HG03378 (cell line): ENCODE data around the gene KCNMA1.

Source experiments
- ATAC-seq: cut with Tn5 transposase; IDR thresholded peaks from one replicate; pipeline ENCODE4 v1.9.1; 2021; ENCODE audit warnings: mild to moderate bottlenecking, moderate library complexity; ENCODE audit not compliant: unreplicated experiment

Gene KCNMA1

DNA sequence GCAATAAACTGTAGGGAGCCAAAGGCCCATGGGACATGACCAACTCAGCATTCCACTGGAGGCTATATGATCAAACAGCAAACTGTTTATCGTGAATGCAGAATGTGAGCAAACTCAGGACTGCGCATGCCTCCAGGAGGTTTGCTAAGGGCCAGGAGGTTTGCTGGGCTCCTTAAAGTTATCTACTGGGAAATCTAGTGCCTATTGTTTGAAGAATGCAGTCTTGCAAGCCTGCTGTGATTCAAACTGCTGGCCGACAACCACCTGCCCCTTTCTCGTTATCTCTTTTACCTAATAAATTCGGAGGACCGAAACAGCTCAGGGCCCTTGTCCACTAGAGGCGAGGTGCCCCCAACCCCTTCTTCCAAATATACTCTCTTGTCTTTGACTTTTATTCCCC, 404.1 kb downstream of the KCNMA1 start:
- no peak for ATAC-seq

DNA sequence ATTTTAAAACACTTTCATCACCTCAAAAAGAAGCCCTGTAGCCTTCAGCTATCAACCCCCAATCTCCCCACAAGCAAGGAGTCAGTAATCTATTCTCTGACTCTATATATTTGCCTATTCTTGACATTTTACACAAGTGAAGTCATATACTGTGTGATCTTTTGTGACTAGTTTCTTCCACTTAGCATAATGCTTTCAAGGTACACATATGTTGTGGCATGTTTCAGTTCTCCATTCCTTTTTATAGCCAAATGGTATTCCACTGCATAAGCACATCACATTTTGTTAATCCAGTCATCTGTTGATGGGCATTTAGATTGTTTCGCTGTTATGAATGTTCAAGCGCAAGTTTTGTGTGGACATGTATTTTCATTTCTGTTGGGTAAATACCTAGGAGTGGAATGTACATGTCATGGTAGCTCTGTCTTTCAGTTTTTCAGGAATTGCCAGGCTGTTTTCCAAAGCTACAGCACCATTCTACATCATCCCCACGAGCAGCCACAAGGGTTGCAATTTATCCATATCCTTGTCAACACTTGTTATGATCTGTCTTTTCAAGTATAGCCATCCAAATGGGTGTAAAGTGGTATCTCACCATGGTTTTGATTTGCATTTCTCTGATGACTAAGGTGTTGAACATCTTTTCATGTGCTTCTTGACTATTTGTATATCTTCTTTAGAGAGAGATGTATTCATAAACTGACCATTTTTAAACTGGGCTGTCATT, 405.6 kb downstream of the KCNMA1 start:
- no peak for ATAC-seq

DNA sequence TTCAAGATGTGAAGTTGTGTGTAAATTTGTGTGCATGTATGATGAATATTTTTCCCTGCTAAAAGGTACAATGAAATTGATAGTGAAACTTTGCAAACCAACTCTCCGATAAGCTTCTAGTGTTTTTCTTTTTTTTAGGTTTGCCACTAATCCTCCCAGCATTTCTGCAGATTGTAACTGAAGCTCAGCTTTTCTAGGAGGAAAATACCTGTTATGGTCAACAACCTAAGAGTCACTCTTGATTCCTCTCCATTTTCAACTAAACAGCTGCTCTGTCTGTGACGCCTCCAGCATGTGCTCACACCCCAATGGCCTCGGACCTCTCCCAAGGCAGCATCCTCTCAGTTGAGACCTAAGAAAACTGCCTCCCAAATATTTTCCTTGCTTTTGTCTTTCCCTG, 406.2 kb downstream of the KCNMA1 start:
- no peak for ATAC-seq

DNA sequence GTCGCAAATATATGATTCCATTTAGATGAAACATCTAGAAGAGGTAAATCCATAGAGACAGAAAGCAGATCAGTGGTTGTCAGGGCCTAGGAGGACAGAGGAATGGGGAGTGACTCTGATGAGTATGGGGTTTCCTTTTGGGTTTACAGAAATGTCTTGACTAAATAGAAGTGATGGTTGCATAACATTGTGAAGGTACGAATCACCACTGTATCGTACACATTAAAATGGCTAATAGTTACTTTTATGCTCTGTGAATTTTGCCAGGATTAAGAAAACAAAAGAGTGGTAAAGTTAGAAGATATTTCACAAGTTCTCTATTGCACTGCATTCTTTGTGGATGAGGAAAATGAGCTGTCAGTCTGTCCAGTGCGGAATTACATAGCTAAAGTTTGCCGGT, 407.4 kb downstream of the KCNMA1 start:
- ATAC-seq: no peak

DNA sequence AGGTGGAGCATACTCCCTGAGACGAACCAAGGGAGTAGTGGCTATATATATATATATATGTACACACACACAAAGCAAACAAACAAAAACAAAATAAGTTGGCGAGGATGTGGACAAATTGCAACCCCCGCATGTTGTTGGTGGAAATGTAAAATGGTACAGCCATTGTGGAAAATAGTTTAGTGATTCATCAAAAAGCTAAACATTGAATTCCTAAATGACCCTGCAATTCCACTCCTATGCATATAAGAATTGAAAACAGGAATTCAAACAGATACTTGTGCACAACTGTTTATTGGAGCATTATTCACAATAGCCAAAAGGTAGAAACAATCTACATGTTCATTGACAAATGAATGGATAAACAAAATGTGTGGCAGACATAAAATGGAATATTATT, 407.9 kb downstream of the KCNMA1 start:
- no peak for ATAC-seq

DNA sequence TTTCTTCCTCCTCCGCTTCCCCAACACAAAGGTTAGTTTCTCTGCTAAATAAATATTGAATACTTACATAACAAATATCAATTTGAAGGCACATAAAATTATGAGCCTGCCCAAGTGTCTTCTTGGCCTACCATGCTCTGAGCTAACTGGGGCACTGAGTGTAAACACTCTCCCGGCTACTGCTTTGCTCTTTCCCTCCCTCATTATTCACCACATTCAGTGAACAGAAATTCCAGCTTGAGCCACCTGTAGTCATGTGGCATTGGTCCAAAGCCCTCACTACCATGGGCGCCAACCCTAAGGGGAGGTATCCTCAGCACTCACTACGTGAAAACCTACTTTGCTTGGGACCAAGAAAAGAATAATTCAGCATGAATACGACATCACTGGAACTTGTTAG, 409.0 kb downstream of the KCNMA1 start:
- no peak for ATAC-seq

DNA sequence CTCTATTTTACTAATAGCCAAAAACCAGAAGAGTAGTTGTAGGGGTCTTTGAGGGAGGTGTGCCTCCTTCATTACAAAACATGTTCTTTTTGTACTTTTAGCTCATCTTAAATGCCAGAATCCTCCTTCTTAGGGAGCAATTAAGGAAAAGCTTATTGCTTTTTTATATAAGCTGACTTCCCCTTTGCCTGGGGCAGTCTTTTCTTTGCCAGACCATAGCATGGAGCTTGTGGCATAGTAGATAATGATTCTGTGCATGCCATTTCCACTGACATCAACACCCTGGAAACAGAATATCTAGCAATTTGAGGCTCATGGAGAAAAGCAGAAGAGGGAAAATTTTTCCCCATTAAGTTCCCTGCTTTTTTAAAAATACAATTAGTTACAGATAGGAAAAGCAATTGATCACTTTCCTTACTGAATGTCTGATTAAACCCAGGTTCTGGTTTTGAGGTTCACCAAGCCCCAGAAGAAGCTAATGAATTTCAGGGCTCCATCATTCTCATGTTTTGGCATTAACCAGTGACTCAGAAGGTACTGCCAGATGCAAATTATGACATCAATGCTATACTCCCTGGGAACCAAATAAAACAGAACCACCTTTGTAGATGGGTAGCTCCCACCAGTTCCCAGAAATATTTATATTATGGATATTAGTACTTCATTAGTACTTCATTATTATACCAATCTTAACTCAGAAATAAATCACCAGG, 410.6 kb downstream of the KCNMA1 start:
- no peak for ATAC-seq

DNA sequence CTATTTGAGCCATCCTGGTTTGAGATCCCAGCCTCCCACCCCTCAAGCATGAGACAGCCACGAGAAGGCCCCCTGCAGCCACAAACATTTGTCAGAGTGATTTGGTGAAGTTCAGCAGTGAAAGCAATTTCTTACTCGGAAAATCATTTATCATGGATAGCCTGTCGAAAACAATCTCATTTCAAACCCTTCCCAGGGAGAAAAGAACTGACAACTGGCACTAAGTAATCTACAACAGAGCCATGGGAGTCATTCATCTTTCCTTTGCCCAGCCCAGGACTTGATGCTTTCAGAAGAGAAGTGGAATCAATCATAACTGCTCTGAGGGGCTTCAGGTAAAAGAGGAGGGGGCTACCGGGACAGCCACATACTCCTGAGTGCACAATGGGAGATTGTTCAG, 411.2 kb downstream of the KCNMA1 start:
- no peak for ATAC-seq

DNA sequence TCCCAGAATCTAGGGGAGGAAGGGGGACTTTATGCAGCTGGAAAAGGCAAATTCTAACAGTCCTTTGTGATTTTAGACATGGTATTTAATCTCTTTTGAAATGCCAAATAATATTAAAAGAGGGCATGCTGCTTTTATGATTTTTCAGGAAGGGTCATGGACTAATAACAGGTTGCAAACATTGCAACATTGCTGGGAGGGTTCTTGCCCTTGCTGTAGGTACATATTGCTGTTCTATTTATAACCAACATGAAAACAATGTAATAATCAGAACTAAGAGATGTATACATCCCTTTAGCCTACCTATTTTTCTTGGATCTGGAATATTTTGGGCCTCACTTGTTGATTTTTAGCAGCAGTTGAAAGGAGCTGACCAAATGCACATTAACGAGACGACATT, 411.6 kb downstream of the KCNMA1 start:
- ATAC-seq: no peak

DNA sequence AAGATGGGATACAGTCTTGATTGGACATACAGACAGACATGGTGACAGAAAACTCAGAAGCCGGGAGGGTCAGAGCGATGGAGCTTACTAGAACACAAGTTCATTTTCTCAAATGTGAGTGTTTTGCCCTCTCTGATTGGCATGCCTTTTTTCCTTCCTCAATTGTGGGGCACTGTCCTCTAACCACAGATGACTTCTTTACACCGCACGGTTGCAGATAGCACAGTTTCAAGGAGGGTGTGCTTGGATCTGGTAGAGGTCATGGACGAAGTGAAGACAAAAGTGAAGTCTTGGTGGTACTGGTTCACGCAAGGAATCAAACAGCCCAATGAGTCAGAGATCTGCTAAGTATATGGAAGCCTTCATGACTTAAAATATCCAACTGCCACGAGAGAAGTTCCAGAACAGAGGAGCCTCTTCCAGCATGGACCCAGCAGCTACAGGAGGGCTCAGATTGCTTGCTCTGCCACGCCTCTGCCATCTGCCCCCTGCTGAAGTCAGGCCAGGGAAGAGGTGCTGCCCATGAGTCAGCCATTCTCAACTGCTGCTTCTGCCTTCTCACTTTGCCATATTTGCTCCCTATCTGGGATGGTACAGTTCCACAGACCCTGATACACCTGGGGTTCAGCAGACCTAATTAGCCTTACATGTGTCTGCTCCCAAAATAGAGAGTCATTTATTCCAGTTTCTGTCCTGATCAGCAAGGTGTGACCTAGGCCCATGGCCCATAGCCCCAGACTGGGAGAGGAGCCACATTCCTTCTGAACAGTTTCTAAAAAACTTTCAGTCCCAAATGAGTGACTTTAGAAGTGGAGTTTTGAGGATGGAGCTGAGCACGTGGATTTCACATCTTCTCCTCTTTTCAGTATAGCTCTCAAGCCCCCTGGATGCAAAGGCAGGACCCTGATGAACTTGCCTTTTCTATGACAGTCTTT, 413.8 kb downstream of the KCNMA1 start:
- no peak for ATAC-seq

DNA sequence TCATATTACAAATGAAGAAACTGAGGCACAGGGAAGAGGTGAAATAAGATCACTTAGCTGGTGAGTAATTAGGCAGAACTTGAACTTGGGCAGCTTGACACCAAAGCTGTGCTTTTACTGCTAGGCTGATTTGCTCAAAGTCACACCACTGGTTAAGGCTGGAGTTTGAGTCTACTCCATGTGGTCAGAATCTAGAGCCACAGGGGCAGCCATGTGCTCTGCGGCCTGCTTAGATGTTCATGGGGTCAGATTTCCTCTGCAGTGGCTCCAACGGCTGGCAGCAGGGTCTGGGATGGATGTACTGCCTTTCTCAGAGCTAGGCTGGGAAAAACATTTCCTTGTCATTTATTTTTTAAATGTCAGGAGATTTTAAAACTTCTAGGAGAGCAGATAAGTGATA, 417.5 kb downstream of the KCNMA1 start:
- no peak for ATAC-seq

DNA sequence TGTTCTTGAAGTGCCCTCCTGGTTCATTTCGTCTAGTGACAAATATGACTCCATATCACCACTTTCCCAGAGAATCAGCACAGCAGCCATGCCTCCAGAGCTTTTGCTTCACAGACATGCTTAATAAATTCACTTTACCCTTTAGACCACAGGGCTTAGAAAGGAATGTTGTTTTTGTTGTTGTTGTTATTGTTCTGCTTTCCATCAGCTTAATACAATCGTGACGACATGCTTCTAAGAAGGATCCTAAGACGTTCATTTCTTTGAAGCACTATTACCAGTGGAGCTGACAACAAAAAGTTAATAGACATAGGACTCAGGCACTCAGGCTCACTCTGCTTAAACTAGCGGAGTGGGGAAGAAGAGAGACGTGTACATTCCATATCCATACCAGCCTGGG, 418.6 kb downstream of the KCNMA1 start:
- ATAC-seq: no peak

DNA sequence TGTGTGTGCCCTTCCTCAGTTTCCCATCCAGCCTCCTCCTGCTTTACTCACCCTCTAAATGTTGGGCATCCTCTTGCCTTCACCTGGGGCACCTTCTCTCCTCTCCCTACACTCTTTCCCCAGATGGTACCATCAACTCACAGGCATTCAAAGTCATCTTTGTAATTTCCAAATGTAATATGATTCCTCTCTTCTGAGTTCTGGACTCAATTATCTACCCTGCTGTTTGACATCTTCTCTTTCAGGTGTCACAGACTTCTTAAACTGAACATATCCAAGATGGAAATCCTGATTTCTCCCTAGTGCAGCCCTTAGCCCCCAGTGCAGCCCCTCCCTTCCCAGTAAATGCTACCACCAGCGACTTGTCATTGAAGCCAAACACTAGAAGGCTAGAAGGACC, 422.8 kb downstream of the KCNMA1 start:
- ATAC-seq: no peak

DNA sequence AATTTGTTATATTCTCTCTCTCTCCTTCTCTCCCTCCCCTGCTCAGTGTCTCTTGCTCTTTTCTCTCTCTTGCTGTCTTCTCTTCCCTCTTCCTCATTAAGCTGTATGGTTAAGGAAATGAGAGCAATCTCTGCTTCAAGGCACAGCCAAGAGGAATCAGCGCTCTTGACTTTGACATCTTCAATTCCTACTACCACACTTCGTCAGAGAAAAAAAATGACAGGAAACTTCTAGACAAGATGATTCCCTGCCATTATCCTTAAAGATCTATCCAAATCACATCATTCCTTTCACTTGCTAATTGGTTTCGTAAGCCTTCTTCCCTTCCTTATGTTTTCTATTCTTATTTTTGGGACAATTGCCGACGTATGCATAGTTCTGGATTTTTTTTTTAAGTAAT, 425.0 kb downstream of the KCNMA1 start:
- no peak for ATAC-seq

DNA sequence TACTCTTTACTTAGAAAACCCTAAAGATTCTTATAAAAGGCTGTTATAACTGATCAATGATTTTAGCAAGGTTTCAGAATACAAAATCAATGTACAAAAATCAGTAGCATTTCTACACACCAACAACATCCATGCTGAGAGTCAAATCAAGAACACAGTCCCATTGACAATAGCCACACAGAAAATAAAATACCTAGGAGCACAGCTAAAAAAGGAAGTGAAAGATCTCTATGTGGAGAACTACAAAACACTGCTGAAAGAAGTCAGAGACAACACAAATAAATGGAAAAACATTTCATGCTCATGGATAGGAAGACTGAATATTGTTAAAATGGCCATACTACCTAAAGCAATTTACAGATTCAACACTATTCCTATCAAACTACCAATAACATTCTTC, 427.0 kb downstream of the KCNMA1 start:
- ATAC-seq: no peak

DNA sequence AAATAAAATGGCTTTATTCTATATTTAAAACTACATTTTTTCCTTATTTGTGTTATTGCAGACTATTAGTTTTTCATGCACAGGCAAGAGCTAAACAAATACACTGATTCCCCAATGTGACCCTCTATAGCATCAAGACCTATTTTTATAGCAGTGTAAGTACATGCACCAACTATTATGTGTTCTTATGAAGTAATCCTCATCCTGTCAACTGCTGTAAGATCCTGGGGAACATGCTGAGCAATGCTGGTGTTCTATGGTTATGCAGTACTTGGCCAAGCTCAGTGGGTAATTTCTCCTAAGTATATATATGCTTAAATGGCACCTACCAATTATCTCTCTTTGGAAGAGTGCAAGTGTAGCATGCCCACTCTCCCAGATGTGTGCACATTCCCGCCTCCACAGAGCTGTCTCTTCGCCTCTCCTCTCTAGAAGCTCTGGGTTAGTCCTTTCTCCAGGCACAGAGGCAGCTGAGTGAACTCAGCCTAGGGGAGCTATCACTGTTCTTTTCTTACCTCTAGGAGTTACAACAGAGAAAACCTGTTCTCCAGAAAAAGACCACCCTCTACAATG, 428.8 kb downstream of the KCNMA1 start:
- ATAC-seq: no peak

DNA sequence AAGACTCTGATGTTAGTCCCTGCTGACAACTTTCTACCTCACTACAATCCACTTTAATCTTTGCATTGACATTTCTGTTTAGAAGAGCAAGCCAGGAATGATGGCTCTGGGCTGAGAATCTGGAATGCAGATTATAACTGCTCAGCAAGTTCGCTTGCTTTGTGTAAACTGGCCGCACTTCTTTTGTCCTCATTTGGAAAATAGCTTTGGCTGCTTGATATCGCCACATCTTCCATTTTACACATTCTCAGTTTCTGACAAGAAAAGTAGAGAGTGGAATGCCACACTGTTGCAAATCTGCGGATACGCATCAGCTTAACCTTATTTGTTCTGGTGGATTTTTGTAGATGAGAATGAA, 429.8 kb downstream of the KCNMA1 start:
- no peak for ATAC-seq

DNA sequence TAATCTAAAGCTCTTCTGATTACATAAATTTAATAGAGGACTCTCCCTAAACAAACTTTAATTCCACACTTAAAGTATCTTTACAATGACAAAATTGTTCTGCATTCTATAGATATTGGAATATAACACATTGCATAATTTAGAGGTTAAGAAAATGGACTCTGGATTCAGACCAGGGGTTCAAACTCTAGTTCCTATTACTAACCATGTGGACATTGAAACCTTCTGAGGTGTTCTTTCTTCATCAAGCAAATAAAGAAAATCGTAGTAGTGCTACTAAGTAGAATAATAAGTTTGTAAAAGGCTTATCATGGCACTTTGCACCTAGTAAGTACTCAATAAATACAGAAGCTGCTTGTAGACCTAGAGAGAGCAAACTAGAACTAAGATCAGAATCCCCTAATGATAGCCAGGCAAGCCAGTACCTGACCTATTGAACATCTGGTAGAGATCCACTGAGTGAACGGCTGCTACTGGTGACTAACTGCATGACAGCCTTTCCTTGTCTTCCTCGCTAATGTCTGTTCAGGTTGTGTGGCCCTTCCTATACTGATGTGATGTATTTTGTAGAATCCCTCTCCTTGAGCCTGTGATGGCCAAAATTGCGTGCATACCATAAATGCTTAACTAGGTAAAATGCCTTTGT, 430.3 kb downstream of the KCNMA1 start:
- ATAC-seq: no peak

DNA sequence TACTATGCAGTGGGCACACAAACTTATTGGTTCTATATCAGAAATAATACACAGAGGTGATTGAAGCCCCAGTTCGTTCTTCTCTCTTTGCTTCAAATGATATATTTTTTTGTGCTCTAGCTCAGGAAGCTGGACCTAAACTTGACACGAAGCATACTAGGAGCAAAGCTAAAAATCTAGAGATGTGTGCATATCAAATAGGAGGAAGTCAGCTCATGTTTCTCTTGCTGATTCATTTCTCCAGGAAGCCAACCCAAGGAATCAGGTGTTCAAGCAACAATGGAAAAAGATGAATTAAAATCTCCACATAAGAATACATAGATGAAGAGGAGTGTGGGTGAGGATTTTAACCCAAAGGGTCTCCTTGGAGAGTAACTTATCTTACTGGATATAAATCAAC, 432.5 kb downstream of the KCNMA1 start:
- ATAC-seq: no peak

DNA sequence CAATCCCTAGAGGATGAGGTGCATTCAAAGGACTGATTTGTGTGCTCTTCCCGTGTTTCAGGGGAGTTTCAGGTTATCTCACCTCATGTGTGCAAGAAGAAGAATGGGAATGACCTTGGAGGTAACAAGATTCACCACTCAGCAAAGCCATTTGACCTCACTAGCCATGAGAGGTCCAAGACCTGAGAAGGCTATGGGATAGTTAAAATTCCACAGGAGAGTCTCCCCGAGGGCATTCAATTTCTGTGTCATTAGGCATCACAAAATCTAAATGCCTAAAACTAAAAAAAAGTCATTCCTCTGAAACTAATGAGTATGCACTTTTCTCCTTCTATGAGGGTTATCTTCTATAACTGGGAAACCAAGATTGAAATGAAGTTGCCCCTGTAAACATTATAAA, 433.4 kb downstream of the KCNMA1 start:
- ATAC-seq: no peak

DNA sequence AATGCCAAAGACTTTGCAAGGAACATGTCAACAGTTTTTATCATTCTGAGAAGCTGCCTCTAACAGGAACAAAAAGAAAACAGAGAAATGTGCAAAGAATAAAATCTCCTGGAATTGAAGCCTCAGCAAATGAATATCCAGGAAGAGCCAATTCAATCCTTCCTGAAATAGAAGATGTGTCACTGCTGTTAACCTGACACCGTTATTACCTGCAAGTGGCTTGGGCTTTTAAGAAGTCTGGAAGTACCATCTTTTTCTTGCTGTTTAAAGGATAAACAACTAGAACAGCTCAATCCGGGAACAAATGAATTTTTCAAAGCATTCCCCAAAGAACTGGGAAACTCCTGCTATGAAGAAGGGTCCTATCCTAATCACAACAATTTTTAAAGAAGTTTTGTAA, 434.8 kb downstream of the KCNMA1 start:
- ATAC-seq: no peak
